ENCODE results near the gene PRAMEF1.

DNA sequence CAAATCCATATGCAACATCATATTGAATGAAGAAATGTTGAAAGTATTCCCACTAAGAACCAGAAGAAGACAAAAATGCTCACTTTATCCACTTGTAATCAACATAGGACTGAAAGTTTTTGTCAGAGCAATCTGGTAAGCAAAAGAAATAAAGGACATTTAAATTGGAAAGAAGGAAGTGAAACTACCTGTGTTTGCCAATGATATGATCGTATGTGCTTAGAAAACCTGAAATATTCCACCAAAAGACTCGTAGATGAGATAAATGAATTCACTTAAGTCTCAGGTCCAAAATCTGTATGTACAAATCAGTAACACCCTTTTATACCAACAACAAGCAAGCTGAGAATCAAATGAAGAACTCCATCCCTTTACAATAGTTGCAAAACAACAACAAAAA is 8.5 kb downstream of the PRAMEF1 start:
- TF ChIP-seq CTCF (conservative IDR thresholded peaks at IDR 0.05; ENCODE audit: low read length) = no peak
- no peak for TF ChIP-seq EZH2phosphoT487 (IDR thresholded peaks at IDR 0.05; ENCODE audit: borderline replicate concordance, low read depth, low read length)

Measured in OCI-LY7 (cell line).